NOMO-1 treated with dmso at 0.1 percent for 144 hours (cell line): ENCODE data around the gene WDR4.
"Not testable (repeated sequence)": the region's sequence is repeated elsewhere in the genome, so short reads cannot be mapped to it uniquely, and the experiment has no call there.

Experiments
- DNase-seq: peaks from one replicate; lab custom pipeline; 2025; ENCODE audit not compliant: unreplicated experiment; lab: John Stamatoyannopoulos, UW

Gene WDR4

DNA sequence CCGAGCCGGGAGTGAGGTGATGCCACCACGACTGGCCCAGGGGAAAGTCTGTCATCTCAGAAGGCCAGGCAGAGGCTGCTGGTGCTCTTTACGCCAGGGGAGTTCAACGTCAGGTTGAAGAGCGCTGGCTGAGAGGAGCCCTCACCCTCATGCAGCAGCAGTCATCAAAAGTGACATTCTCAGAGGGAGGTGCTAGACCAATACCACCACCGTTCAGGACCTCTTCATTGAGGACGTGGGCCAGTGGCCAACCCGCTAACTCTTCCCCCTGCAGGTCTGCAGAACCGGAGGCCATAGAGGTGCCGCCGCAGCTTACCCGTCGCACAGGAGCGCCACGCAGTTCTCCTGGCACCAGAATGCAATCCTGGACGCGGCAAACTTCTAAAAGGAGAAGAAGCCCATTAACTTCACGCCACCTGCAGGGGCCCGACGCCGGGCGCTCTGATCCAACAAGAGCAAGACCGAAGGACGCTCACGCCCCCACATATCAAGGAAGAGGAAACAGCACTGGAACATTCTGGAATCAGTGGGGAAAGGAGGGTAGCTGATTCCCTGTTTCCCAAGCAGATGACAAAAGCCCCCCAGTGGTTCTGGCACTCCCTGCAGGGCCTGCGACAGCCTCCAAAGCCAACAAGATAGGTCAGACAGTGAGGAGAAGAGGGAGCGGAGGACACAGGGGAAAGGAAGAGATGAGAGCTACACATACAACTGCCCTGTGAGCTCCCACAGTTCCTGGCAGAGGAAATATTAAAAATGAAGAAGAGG, 24.9 kb downstream of the WDR4 start:
- no peak for DNase-seq

DNA sequence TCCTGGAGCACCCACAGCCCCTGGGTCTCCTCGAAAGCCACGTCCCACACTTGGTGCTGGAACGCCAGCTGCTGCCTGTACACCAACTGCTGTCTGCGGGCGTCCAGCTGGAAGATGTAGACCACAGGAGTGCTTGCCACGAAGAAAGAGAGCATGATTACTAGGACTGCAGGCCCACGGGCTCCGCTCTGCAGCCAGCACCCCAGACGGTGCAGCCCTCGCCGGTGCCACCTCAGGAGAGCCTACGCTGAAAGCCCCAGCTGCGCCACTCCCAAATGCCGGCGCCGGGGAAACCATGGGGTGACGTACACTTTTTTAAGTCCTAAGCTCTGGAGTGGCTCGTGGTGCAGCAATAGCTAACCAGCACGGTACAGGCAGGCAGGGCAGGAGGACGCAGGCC, 25.7 kb downstream of the WDR4 start:
- DNase-seq, result no peak

DNA sequence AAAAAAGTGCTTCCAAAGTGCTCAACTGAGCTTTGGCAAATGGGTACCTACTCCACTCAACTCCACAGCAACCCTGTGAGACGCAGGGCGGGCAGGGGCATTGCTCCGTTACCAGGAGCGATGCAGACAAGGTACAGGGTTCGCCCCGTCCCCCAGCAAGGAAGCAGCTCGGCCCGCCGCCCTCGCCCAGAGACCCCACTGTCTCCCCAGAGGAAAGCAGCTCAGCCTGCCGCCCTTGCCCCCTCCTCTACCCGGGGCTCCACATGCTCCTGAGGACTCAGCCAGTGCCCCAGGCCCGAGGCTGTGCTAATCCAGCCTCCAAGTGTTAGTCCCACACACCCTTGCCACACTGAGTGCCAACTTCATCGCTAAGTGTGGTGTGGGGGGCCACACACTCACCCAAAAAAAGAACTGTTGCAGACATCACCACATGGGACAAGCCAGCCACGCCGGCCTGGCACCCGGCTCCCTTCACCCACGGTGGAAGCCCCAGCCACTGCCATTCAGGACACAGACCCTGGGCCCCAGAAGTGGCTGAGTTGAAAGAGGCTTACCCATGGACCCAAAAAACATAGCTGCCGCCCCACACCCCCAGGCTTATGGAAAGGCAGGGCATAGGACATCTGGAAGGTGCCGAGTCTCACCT, 26.3 kb downstream of the WDR4 start:
- no peak for DNase-seq

DNA sequence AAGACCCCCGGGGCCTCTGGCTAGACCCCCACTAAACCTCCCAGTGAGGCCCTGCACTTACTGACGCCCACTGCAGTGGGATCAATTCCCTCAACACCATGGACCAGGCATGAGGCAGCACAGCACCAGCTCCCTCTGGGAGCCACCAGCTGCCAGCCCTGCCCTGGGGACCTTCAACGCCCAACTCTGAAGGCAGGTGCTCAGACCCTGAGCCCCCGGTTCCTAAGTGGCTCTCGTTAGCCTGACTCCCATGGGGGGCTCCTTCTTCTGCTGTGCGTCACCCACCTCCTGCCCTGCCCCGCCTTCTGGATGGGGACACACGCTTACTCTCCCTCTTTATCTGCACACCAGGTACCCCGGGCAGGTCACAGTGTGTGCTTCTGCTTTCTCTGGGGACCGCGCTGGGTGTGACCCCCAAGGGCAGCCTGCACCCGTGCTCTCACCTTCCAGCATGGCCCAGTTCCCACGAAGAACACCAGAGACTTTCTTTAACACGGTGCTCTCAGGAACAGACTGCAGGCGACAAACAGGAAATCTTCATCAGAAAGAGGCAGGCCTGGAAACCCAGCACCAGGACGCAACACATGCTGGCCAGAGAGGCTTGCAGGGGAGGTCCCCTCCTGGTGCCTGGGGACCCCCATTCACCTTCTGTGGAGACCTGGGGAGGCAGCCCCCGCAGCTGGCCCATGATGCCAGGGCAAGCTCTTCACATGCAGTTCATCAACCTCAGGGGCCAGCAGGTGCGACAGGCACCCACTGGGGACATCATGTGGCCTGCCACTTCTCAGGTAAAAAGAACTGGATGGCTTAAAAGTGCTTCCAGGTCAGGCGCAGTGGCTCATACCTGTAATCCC, 27.3 kb downstream of the WDR4 start:
- no peak for DNase-seq

DNA sequence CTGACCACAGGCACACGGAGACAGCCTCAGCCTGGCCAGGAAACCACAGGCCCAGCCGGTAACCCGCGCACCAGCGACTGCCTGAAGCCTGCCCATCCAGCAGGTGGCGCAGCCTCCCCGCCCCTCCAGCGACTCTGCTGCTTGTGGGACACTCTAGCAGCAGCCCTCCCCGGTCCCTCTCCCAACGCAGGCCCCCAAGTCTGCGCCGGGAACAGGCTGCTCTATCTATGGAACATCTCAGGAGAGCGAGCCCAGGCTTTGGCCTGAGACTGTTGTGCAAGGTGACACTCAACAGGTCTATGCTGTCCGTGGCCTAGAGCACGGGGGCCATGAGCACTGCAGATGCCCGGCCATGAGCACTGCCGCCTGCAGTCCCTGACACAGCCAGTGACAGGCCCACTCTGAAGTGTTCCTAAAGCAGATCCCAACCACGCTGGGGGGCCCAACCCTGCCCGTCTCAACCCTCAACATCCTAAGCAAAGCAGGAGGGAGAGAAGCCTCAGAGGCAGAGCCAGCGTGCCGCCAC, 28.4 kb downstream of the WDR4 start:
- no peak for DNase-seq

DNA sequence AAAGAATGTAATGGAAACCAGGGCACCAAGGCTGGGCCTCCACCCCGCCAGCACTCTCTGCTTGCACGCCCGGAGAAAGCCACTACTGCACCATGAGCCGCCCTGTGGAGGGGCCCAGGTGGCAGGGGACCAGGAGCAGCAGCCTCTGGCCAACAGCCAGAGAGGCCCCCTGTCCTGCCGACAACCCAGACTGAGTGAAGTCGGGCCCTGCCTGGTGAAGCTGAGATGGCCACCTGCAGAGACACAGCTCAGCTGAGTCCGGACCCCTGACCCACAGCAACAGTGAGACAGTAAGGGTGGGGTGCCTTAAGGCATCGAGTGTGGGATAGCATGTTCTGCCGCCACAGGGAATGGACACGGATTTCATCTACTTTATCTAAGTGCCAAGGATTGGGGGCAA, 28.9 kb downstream of the WDR4 start:
- DNase-seq, result no peak

DNA sequence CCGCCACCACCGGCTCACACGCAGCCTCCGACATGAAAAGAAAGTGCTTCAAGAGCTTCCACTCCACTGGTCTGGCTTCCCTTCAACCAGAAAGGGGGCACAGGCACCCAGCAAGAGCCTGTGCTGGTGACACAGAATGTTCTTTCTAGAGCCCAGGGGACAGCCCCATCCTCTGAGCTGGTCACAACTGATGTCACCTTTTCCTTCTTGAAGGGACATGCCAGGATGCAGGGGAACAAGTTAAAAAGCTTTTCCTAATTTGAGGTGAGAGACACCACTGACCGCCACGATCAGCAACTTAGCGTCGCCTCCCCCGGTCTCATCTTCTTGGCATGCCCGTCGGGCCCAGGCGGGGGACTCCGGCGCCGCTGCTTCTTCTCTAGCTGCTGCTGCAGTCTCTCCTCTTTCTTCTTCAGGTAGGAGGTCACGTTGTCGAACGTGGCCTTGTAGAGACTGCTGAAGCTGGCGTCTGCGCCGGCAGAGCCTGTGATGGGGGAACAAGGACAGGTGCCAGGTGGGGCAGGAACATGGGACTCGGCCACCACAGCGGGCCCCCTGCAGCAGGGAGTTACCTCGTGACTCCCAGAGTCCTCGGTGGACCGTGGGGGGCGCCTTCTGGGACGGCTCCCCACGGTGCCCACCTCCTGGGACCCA, 29.5 kb downstream of the WDR4 start:
- DNase-seq, result no peak

DNA sequence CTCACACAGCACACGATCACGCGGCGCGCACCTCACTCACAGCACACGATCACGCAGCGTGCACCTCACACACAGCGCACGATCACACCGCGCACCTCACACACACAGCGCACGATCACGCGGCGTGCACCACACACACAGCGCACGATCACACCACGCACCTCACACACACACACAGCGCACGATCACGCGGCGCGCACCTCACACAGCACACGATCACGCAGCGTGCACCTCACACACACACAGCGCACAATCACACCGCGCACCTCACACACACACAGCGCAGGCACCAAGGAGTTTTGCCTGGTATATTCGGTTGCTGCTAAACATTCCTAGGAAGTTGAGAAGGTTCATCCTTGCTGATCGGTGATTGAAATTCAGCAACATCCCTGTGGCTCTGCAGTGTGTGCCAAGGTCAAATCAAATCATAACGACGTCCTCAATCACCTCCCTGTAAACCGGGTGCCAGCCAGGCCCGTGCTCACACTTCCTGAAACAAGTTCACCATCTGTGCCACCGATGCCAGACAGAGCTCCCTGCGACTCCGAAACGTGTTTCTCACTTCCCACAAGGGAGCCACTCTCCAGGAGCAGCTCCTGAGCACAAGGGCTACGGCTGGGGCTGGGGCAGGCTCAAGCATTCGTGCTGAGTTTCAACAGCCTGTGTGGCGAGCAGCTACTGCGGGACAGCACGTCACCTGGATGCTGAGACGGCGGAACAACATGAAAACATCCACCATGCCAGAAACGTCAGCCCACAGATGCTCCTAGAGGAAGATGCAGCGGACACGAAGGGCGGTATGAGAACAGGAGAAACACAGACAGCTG, 30.2 kb downstream of the WDR4 start:
- no peak for DNase-seq

DNA sequence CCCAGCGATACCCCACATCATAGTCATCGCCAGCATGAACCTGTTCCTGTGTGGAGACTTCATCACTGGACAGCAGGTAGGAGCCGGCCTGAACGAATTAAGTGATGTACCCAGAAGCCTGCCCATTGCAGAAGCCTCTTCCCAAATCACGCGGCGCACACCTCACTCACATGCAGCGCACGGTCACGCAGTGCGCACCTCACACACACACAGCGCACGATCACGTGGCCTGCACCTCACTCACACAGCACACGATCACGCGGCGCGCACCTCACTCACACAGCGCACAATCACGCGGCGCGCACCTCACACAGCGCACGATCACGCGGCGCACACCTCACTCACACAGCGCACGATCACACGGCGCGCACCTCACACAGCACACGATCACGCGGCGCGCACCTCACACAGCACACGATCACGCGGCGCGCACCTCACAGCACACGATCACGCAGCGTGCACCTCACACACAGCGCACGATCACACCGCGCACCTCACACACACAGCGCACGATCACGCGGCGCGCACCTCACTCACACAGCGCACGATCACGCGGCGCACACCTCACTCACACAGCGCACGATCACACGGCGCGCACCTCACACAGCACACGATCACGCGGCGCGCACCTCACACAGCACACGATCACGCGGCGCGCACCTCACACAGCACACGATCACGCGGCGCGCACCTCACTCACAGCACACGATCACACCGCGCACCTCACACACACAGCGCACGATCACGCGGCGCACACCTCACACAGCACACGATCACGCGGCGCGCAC, 31.0 kb downstream of the WDR4 start:
- DNase-seq, result not testable (repeated sequence)

DNA sequence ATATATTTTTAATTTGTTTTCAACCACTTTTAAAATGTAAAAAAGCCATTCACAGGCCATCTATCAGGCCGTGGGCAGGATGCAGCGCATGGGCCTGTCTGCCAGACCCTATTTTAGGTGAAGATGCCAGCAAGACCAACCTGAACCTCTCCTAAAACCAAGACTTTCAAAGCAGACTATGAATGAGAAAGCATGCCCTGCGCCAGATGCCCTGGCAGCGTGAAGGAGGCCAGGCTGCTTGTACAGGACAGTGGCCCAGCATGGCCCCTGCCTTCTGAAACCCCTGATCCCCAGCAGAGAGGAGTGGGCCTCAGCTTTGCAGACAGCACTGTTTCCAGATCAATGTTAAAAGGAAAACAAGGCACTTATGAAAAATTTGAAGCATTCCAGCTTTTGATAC, 31.6 kb downstream of the WDR4 start:
- no peak for DNase-seq

DNA sequence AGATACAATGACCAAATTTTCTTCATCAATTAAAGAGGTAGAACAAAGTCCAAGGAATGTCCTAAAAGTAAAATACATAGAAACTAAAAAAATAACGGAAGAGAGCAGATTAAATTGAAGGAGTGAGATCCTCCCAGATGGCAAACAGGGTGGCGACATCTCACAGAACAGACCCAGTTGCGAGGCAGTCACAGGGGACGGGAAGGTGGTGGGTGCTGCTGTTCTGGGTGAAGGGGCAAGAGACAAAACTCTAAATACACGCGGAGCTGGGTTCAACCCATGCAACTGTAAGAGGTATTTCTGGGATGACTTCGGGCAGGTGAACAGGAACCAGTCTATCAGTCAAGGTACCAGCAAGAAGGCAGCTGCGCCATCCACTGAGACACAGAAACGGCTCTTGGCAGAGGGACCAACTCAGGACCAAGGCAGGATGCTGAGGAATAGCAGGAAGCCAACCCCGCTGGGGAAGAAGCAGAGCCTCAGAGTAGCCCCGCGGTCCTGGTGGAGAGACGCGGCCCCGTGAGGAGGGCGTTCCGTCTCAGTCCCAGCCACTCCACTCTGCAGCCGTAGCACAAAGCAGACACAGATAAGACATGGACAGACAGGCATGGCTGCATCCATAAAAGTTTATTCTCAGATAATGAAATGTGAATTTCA, 32.2 kb downstream of the WDR4 start:
- DNase-seq, result no peak

DNA sequence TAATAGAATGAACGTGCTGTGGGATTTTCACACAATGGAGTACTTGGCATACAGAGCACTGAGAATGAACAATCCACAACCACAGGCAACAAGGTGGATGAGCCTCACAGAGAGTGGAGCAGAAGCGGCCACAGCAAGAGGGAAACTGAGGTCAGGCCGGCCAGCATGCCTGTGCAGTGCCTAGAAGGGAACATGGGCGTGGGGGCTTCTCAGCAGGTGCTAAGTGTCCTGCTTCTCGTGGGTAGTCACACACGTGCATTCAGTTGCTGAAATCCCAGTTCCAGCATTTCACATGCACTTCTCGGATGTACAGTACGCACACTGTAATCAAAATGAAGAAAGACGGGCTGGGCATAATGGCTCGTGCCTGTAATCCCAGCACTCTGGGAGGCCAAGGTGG, 33.1 kb downstream of the WDR4 start:
- DNase-seq, result no peak

DNA sequence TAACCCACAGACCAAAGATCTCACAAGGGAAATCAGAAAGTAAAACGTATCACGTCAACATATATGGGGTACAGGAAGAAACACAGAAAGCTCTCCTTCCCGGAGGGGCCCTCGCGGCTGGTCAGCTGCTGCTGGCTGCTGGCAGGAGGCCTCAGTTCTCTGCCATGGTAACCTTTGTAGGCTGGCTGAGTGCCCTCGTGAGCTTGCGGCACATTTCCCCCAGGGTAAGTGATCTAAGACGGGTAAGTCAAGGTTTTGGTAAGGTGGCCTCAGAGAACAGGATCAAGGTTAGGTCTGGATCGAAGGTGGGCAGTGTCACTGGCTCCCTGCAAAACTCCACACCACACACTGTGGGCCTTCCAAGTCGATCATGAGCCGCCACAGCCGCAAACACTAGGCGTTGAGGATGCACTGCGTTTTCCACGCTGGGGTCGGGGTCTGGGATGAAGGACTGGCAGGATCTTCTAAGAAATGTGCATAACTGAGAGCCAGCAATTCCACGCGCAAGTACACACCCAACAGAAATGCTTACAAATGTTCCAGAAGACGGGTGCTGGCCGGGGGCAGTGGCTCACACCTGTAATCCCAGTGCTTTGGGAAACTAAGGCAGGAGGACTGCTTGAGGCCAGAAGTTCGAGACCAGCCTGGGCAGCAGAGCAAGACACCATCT, 33.9 kb downstream of the WDR4 start:
- no peak for DNase-seq

DNA sequence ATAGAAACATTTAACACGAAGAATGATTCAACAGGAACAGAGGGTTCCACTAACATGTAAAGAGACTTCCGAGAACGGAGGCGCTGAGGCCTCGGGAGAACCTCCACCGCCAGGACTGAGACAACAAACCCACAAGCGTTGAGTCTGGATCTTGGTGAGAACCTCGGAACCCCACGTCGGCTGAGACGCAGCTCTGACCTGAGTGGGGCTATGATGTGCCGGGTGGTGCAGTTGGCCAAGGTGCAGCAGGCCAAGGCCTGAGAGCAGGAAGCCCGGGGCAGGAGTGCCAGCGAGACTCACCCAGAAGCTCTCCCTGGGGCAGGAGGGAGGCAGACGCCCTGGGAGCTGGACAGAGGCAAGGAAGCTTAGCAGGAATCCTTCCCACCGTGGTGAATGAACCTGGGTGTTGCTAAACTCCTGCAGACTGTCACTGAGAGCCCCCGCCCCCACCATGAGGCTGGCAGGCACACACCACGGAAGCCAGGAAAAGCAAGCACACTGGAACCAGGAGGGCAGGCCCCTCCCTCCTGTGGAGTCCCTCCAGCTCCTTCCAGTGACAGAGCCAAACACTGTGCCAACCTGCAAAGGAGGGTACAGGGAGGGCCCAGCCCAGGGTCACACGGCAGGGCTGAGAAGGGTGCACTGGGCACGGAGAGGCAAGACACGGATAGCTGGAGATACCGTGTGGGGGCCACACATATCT, 34.8 kb downstream of the WDR4 start:
- no peak for DNase-seq

DNA sequence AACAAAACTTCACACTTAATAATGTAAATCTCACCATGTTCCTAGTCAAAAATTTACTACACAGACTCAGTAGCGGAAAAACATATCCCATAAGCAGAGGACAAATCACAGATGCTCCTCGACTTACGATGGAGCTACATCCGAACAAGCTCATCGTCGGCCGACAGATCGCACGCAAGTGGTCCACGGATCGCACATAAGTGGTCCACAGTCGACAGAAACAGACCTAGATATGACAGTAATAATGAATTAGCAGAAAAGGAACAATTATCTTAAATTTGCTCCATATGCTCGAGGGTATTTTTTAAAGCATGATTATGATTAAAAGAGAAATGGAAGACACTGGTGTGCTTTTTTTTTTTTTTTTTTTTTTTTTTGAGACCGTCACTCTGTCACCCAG, 36.3 kb downstream of the WDR4 start:
- DNase-seq, result no peak

DNA sequence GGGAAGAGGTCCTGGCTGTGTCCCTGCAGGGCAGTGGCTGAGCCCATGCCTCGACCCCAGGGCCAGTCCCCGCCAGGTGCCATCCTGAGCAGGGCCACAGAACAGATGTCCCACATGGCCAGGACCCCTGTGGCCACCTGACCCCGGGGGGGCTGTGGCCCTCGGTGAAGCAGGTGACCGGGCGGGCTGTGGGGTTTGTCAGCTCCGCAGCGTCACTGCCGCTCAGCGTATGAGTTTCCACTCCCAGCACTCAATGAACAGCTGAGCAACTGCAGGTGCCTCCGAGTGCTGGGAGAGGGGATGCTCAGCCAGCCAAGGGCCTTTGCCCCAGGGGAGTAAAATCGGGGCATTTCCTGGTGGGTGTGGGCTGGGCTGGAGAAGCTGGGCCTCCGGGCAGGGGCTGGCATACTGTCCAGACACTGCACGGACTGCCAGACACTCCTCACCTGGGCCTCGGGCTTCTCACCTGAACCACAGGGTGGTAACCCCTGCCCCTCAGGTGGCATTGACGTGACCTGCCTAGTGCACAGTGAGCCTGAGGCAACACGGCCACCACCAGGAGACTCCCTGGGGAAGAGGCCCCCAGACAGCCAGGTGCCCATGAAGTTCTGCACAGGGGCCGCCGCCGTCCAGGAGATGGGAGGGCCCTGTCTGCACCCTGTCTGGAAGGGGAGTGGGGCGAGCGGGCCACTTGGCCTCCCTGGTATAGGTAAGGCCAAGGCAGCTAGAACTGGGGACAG, 37.3 kb downstream of the WDR4 start:
- not testable (repeated sequence) for DNase-seq
